Natural killer cell treated with Interleukin-12 subunit alpha and Interleukin-12 subunit beta and Interleukin-15 and Interleukin-18, amount 100 ng/mL, for 72 hours (primary cell): ENCODE data around the gene AGAP2. TPM values are rescaled to one million over a fixed set of nuclear protein-coding genes. Genes with fewer than 3 reads are reported as not detected.

Experiments used
- ATAC-seq, 2 donors: fragments of 150-1000 bp; cut with Tn5 transposase in 1 of 2; sonication (Bioruptor Pico), chemical (Tn5 transposase) in 1 of 2; 2 replicates each; pipeline ENCODE4 v1.10.0; 2021
- DNase-seq: peaks from one replicate; pipeline ENCODE4 v3.0.0; 2022; ENCODE audit warnings: low spot score
- H3K27ac Mint-ChIP-seq, 2 donors: 1 replicate in 1 of 2; 2 replicates in 1 of 2; pipeline ENCODE4 v1.8.0; 2022; ENCODE audit warnings: mixed read lengths in 2 of 2, mild to moderate bottlenecking in 1 of 2, moderate library complexity in 1 of 2
- H3K27me3 Mint-ChIP-seq, 2 donors: 1 replicate in 1 of 2; 2 replicates in 1 of 2; pipeline ENCODE4 v1.8.0; 2022; ENCODE audit warnings: mixed read lengths in 2 of 2
- H3K36me3 Mint-ChIP-seq: one replicate; pipeline ENCODE4 v1.8.0; 2022; ENCODE audit warnings: mixed read lengths
- H3K4me1 Mint-ChIP-seq, 2 donors: 1 replicate in 1 of 2; 2 replicates in 1 of 2; pipeline ENCODE4 v1.8.0; 2022; ENCODE audit warnings: low read depth in 2 of 2, mixed read lengths in 2 of 2, mild to moderate bottlenecking in 1 of 2
- H3K4me3 Mint-ChIP-seq: one replicate; pipeline ENCODE4 v1.8.0; 2022; ENCODE audit warnings: mixed read lengths
- H3K9me3 Mint-ChIP-seq: 2 replicates; pipeline ENCODE4 v1.8.0; 2022; ENCODE audit warnings: mixed read lengths
- total RNA-seq, 2 donors: library from RNA; stranded (reverse); gene quantifications; one replicate each; pipeline ENCODE4 v1.2.3, GENCODE V29; 2022

Gene AGAP2
- total RNA-seq, 2 donors from 2014 or later, result 47.5 to 54.1 TPM

DNA sequence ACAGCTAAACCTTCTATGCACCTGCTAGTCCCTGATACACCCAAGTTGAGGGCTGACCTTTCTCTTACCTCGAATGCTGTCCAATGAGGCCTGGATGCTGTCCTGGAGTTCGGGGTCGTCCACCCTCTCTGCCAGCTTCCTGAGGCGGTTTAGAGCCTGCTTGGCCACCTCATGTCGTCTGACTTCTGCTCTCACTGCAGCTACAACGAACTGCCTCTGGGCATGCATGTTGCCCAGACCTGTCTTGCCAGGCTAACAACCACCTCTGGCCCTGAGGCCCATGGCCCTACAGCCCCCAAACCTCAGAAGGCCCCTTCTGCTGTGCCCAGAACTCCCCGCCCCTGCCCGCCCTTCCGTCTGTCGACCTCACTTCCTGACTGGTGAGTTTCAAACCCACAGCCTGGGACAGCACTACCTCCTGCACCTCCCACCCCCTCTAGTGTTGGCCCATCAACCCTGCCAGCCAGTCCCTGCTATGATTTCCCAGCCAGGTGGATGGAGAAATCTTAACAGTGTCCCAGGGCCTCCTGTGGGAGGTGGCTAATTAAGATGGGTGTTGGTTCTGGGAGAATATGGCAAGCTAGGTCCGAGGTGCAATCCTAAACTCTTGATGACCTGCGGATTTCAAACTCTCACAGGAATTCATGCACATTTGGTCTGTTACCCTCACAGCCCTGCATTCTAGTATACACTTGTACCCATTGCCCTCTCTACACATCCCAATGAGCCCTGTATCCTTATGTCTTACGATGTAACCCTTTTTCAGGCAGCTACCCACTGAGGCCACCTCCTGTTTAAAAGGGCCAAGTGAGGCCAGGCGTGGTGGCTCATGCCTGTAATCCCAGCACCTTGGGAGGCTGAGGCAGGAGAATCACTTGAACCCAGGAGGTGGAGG, 3.5 kb upstream of the AGAP2 start:
- H3K36me3 Mint-ChIP-seq, result peaks cover 4% of the 10 kb centered on the region
- H3K4me3 Mint-ChIP-seq, result peak overlapping the region; percentile 98
- peak overlapping the region; percentile 88 to 98 for H3K27ac Mint-ChIP-seq
- H3K27me3 Mint-ChIP-seq, result no peaks in the 10 kb centered on the region
- ATAC-seq, result peak; percentile 77 to 80
- DNase-seq, result peak; percentile 87
- no peaks in the 10 kb centered on the region for H3K9me3 Mint-ChIP-seq
- H3K4me1 Mint-ChIP-seq, result peaks cover 55 to 57% of the 10 kb centered on the region in 2 donors

DNA sequence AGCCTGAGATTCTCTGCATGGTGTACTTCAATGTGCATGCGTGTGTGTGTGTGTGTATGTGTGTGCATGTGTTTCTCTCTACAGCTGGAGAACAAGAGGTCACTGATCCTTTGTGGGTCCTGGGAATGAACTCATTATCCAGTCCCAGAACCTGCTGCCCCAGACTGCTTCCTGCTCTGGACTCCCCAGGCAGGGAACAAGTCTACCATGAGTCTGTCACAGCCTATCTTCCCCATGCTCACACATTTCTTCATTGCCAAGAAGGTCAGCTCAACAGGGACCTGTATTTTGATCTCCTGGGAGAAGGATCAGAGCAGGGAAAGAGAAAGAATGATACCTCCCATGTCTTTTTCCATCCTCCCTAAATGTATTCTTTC, 2.9 kb upstream of the AGAP2 start:
- Mint-ChIP-seq H3K36me3 (peaks cover 4% of the 10 kb centered on the region), H3K27ac (peak overlapping the region; percentile 88 to 98), H3K9me3 (no peaks in the 10 kb centered on the region), H3K4me1 (peaks cover 57 to 58% of the 10 kb centered on the region in 2 donors), H3K4me3 (peak overlapping the region; percentile 98), H3K27me3 (no peaks in the 10 kb centered on the region)
- ATAC-seq (no peak), DNase-seq (no peak)

DNA sequence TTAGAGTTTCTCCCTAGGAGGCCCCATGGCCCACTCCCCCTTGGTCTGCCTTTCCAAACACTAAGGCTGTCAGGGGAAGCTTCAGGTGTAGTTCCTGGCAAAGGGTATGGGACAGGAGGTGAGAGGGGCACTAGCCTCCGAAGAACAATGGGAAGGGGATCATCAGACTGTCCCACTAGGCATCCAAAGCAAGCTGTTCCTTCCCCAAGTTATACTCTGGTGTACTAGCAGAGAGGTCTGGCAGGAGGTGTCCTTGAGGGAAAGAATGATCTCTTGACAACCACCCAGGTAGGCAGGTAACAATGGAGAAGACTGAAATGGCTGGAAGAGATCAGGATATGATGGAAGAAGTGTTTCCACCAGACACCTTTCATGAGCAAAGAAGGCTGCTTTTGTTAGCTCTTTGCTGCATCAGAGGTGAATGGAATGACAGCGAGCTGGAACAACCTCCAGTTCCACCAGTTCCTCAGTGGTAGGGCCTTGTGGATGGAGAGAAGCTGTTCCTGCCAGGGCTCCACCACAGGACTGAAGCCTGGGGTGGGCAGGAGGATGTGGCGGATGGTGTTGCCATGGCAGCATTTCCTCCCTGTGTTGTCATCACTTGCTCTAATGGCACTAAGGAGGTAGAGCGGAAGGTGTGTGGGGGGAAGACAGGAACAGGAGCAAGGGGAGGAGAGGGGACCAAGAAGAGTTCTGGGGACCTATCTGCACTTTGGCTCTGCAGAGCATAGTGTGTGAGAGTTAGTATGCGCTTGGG, 2.3 kb upstream of the AGAP2 start:
- Mint-ChIP-seq H3K27me3 (no peaks in the 10 kb centered on the region), H3K4me1 (peaks cover 53 to 54% of the 10 kb centered on the region in 2 donors), H3K36me3 (no peaks in the 10 kb centered on the region), H3K9me3 (no peaks in the 10 kb centered on the region), H3K4me3 (peak overlapping the region; percentile 98), H3K27ac (peak overlapping the region; percentile 88 to 98)
- ATAC-seq (peak; percentile 70 to 80), DNase-seq (peak; percentile 86)

- Mint-ChIP-seq H3K9me3 (no peaks in the 10 kb centered on the region), H3K4me1 (peaks cover 46% of the 10 kb centered on the region in 2 donors), H3K4me3 (peak overlapping the region; percentile 69), H3K27me3 (no peaks in the 10 kb centered on the region), H3K36me3 (peaks cover under 1% of the 10 kb centered on the region), H3K27ac (peak overlapping the region; percentile 88 to 98)
- no peak for DNase-seq
- ATAC-seq, result no peak
These were observed 1.5 kb upstream of the AGAP2 start for GRCh38 chr12:57739914-57740538.

DNA sequence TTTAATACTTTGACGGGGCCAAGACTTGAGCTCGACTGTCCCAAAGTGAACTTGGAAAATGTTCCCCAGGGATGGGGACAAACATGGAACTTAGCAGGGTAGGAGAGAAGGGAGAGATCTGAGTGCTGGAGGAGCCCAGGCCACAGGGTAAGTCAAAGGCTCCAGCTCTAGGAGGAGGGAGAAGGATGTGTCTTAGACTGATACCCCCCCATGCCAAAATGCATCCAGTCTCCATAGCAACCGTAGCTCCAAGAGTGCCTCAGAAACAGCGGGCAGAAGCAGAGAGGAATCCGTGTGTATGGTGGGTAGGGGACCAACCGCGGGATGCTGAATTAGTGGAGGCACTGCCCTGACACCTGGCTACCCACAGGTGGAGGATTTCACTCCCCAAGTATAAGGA, 845 bp upstream of the AGAP2 start:
- Mint-ChIP-seq H3K4me3 (peak overlapping the region; percentile 69), H3K4me1 (peaks cover 40 to 43% of the 10 kb centered on the region in 2 donors), H3K9me3 (no peaks in the 10 kb centered on the region), H3K27ac (peak overlapping the region; percentile 47 to 91), H3K36me3 (peaks cover 7% of the 10 kb centered on the region), H3K27me3 (no peaks in the 10 kb centered on the region)
- no peak for ATAC-seq
- DNase-seq, result no peak

DNA sequence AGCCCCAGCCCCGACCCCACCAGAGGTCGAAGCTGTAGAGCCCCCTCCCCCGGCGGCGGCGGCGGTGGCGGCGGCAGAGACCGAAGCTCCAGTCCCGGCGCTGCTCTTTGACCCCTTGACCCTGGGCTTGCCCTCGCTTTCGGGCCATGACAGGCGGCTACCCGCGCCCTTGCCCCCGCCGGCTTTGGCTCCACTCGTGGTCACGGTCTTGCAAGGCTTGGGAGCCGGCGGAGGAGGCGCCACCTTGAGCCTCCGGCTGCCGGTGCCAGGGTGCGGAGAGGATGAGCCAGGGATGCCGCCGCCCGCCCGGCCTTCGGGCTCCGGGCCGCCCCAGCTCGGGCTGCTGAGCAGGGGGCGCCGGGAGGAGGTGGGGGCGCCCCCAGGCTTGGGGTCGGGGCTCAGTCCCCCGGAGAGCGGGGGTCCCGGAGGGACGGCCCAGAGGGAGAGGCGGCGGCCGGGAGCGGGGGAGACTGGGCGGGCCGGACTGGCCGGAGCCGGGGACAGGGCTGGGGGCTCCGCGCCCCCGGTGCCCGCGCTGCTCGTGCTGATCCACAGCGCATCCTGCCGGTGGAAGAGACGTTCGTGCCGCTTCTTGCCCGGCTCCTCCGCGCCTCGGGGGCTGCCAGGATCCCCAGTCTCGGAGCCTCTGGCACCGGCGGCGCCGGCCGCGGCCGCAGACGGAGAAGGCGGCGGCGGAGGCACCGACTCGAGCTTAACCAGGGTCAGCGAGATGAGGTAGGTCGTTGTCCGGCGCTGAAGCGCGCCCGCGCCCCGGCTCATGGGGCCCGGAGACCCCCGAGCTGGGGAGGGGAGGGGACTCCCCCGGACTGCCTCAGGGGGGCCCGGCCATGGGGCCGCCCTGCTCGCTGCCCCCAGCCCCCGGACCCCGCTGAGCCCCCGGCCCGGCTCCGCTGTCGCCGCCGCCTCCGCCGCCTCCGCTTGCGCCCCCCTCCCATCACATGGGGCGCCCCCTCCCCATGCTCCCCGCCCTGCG, 778 bp downstream of the AGAP2 start:
- ATAC-seq (no peak), DNase-seq (no peak)
- Mint-ChIP-seq H3K36me3 (peaks cover 8% of the 10 kb centered on the region), H3K4me3 (no peak overlapping the region), H3K27me3 (no peaks in the 10 kb centered on the region), H3K27ac (no peak overlapping the region), H3K4me1 (peaks cover 34 to 39% of the 10 kb centered on the region in 2 donors), H3K9me3 (no peaks in the 10 kb centered on the region)

DNA sequence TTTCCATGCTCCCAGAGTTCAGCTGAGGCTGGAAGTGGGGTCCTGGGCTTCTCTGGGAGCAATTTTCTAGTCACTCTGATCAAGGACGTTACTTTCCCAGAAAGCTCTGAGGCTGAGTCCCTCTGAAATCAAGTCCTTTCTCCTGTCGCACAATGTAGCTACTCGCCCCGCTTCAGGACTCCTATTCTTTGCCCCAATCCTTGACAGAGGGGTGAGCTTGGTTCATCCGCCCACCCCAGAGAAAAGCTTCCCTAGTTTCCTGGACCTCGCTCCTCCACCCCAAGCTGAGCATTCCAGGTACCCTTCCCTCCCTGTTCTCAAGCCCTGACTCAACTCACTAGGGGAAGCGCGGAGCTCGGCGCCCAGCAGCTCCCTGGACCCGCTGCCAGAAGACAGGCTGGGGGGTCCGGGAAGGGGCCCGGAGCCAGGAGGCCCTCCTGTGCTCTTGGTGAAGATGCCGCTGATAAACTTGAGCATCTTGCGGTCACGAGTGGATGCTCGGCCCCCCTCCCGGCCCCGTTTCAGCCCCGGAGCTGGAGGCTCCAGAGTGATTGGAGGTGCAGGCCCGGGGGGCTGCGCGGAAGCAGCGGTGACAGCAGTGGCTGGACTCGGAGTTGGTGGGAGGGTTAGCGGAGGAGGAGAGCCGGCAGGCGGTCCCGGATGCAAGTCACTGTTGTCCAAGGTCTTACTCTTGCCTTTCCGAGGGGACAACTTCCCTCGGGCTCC, 1.6 kb downstream of the AGAP2 start:
- ATAC-seq, result no peak
- Mint-ChIP-seq H3K27ac (peak overlapping the region in 1 of 2 donors; percentile 57), H3K4me1 (peaks cover 28 to 32% of the 10 kb centered on the region in 2 donors), H3K9me3 (no peaks in the 10 kb centered on the region), H3K4me3 (no peak overlapping the region), H3K27me3 (no peaks in the 10 kb centered on the region), H3K36me3 (peaks cover 8% of the 10 kb centered on the region)
- no peak for DNase-seq

DNA sequence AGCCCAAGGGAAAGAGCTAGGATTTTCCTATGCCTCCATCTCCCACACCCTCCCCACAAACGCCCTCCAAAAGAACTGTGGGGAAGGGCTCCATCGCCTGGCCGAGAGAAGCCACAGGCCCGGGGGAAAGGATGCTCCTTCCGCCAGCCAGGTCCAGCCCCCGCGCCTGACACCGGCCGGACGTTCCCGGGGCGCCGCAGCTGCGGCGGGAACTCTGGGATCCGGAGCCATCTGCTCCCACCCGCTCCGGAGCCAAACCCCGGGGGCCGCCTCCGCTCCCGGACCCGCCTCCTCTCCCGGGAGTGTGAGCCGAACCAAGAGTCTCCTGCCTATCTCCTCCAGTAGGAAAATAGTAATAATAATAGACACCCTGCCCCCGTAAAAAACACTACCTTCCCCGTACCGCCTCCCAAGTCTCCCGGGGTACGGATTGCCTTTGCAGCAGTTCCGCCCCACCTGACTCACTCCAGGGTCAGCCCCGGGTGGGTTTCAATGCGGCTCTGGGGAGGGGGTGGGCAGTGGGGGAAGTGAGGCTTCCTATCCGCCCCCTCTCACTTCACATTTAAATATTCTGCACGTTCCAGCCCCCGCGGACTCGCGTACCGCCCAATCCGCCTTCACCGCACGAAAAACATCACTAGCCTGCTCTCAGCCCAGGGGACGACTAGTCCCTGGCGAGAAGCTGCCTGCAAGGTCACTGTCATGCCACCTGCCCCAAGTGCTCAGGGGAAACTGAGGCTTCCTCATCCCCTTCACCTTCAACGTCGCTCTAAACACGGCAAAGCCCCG, 2.4 kb downstream of the AGAP2 start:
- H3K27me3 Mint-ChIP-seq, result no peaks in the 10 kb centered on the region
- DNase-seq, result no peak
- H3K4me3 Mint-ChIP-seq, result no peak overlapping the region
- H3K4me1 Mint-ChIP-seq, result peaks cover 21 to 25% of the 10 kb centered on the region in 2 donors
- H3K27ac Mint-ChIP-seq, result peak overlapping the region in 1 of 2 donors; percentile 57
- ATAC-seq, result no peak
- H3K36me3 Mint-ChIP-seq, result peaks cover 8% of the 10 kb centered on the region
- no peaks in the 10 kb centered on the region for H3K9me3 Mint-ChIP-seq

DNA sequence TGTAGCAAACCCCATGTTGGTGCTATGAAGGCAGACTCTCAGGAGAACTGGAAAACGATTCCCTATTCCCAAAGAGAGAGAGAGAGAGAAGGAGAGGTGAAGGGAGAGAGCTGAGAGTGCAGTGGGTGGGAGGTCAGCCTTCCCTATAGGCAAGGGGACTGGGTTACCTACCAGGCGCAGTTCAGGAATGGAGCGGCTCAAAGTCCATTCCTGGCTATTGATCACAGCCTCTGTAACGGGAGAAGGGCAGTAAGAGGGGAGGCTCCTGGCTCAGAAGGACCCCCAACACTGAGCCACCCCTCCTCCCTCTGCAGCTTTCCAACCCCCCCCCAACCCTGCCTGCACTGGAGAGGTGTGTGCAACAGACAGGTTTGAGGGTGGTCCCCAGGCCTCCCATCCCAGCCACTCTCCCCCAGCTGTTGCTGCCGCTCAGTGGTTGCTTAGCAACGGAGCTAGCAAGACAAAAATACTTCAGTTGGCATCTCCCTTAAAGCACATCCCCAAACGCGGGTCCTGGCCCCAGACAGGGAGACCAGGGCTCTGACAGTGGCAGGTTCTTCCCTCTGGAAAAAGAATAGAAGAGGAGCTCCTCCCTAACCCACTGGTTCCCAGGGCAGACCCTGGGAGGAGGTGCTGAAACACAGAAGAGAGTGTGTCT, 3.2 kb downstream of the AGAP2 start:
- peaks cover 13 to 18% of the 10 kb centered on the region in 2 donors for H3K4me1 Mint-ChIP-seq
- no peak overlapping the region for H3K4me3 Mint-ChIP-seq
- H3K27me3 Mint-ChIP-seq, result no peaks in the 10 kb centered on the region
- ATAC-seq (no peak), DNase-seq (no peak)
- no peaks in the 10 kb centered on the region for H3K9me3 Mint-ChIP-seq
- peaks cover 8% of the 10 kb centered on the region for H3K36me3 Mint-ChIP-seq
- no peak overlapping the region for H3K27ac Mint-ChIP-seq

DNA sequence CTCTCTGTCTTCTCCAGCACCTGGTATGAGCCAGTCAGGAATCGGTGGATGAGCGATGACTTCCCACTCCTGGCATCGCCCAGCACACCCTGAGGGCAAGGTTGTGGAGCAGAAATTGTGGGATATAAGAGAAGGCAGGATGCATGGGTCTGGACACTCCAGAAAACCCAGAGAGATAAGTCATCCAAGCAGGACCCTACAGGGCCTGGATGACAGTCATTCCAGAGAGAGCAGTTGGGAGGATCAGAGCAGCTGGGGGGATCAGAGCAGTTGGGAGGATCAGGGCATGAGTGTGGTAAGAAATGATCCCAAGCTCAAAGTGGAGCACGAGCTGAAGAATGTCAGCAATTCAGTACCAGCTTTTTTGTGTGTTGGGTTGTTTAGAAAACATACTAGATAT, 4.0 kb downstream of the AGAP2 start:
- H3K9me3 Mint-ChIP-seq, result no peaks in the 10 kb centered on the region
- DNase-seq (no peak), ATAC-seq (no peak)
- no peaks in the 10 kb centered on the region for H3K27me3 Mint-ChIP-seq
- H3K27ac Mint-ChIP-seq, result peak overlapping the region in 1 of 2 donors; percentile 28
- peaks cover 8% of the 10 kb centered on the region for H3K36me3 Mint-ChIP-seq
- peaks cover 12 to 17% of the 10 kb centered on the region in 2 donors for H3K4me1 Mint-ChIP-seq
- H3K4me3 Mint-ChIP-seq, result no peak overlapping the region

GRCh38 chr12:57733928-57734327, 4.6 kb downstream of the AGAP2 start:
- H3K27me3 Mint-ChIP-seq, result no peaks in the 10 kb centered on the region
- ATAC-seq (no peak), DNase-seq (no peak)
- no peak overlapping the region for H3K27ac Mint-ChIP-seq
- H3K4me1 Mint-ChIP-seq, result peaks cover 6 to 11% of the 10 kb centered on the region in 2 donors
- no peaks in the 10 kb centered on the region for H3K9me3 Mint-ChIP-seq
- peaks cover 8% of the 10 kb centered on the region for H3K36me3 Mint-ChIP-seq
- no peak overlapping the region for H3K4me3 Mint-ChIP-seq
